ENCODE measurements around the gene TKT.

- TF ChIP-seq CTCF (IDR thresholded peaks at IDR 0.05 in 4 of 5, conservative IDR thresholded peaks at IDR 0.05 in 1 of 5) (no peak), POLR2A (IDR thresholded peaks at IDR 0.05) (no peak)
These were observed 32.3 kb downstream of the TKT start for GRCh38 chr3:53223541-53223966.
